H1 (cell line): Measurements from ENCODE around the gene GOLGA6L9. TPM values are rescaled to one million over a fixed set of nuclear protein-coding genes. Genes with fewer than 3 reads are reported as not detected.
"Not testable (repeated sequence)": the region's sequence is repeated elsewhere in the genome, so short reads cannot be mapped to it uniquely, and the experiment has no call there.

Source experiments
- CTCF ChIA-PET: fragments of 300-600 bp; sonication (Branson Sonifier 250); formaldehyde crosslinking; loops from one replicate; lab custom pipeline; 2021; ENCODE audit not compliant: partially characterized antibody; lab: Charles Lee
- POLR2A ChIA-PET: fragments of 300-600 bp; sonication (Branson Sonifier 250); formaldehyde crosslinking; loops from one replicate; lab custom pipeline; 2021; ENCODE audit warnings: inconsistent platforms; ENCODE audit not compliant: partially characterized antibody; lab: Charles Lee
- DNase-seq, 2 experiments: peaks; one replicate each; pipeline versions ENCODE4 v3.0.0 to v3.0.0-alpha.2; 2010 to 2022; ENCODE audit warnings: low spot score in 2 of 2, low read depth in 1 of 2, mixed read lengths in 1 of 2
- FAIRE-seq: peaks from 2 replicates; lab custom pipeline; 2011; peaks lifted over from hg19 to GRCh38; lab: Jason Lieb, UNC
- H2AFZ ChIP-seq: 2 replicates; pipeline ENCODE4 v1.8.1; 2012; ENCODE audit warnings: low read length, inconsistent platforms
- H2AK5ac ChIP-seq: 2 replicates; pipeline ENCODE4 v1.6.1; 2013; ENCODE audit warnings: low read depth, low read length
- H2BK120ac ChIP-seq: replicated peaks from 2 replicates; pipeline ENCODE3; 2013; ENCODE audit warnings: low read depth, low read length, inconsistent platforms
- H2BK12ac ChIP-seq: 2 replicates; pipeline ENCODE4 v1.6.1; 2013; ENCODE audit warnings: low read depth, low read length
- H2BK15ac ChIP-seq: 2 replicates; pipeline ENCODE4 v1.6.1; 2013; ENCODE audit warnings: low read length
- H2BK20ac ChIP-seq: 2 replicates; pipeline ENCODE4 v1.6.1; 2013; ENCODE audit warnings: low read length
- H2BK5ac ChIP-seq: 2 replicates; pipeline ENCODE4 v1.6.1; 2013; ENCODE audit warnings: low read depth, low read length
- H3K14ac ChIP-seq: 2 replicates; pipeline ENCODE4 v1.6.1; 2013; ENCODE audit warnings: inconsistent platforms; ENCODE audit not compliant: insufficient read length
- H3K18ac ChIP-seq: 2 replicates; pipeline ENCODE4 v1.6.1; 2013; ENCODE audit warnings: low read length; ENCODE audit errors: extremely low read depth
- H3K23ac ChIP-seq: 2 replicates; pipeline ENCODE4 v1.6.1; 2013; ENCODE audit warnings: inconsistent platforms; ENCODE audit not compliant: insufficient read length
- H3K23me2 ChIP-seq: 2 replicates; pipeline ENCODE4 v1.6.1; 2013; ENCODE audit warnings: low read depth, low read length
- H3K27ac ChIP-seq: 2 replicates; pipeline ENCODE4 v1.6.1; 2011; ENCODE audit warnings: low read depth, low read length, inconsistent platforms
- H3K27me3 ChIP-seq, 4 experiments: replicated peaks in 1 of 4; 1 replicate in 1 of 4; 2 replicates in 3 of 4; pipeline versions ENCODE4 v1.6.1 to v1.8.1; 2011 to 2013; ENCODE audit warnings: low read length in 3 of 4, mild to moderate bottlenecking in 3 of 4, inconsistent platforms in 2 of 4, mixed read lengths in 2 of 4, moderate library complexity in 1 of 4; ENCODE audit not compliant: control insufficient read depth in 3 of 4, insufficient read depth in 3 of 4; ENCODE audit errors: extremely low read depth in 1 of 4
- H3K36me3 ChIP-seq, 4 experiments: 2 replicates each; pipeline versions ENCODE4 v1.6.1 to v1.8.1; 2011 to 2013; ENCODE audit warnings: mild to moderate bottlenecking in 4 of 4, low read length in 3 of 4, moderate library complexity in 2 of 4, control low read depth in 1 of 4, inconsistent platforms in 1 of 4; ENCODE audit not compliant: insufficient read depth in 4 of 4, control insufficient read depth in 2 of 4
- H3K4ac ChIP-seq: replicated peaks from 2 replicates; pipeline ENCODE3; 2013; ENCODE audit warnings: low read length, low read depth, mixed read lengths, inconsistent platforms; ENCODE audit not compliant: insufficient read length
- H3K4me1 ChIP-seq, 4 experiments: replicated peaks in 1 of 4; 1 replicate in 1 of 4; 2 replicates in 3 of 4; pipeline versions ENCODE4 v1.6.1 to v1.8.1; 2011 to 2013; ENCODE audit warnings: low read length in 3 of 4, inconsistent platforms in 2 of 4, mixed read lengths in 1 of 4; ENCODE audit not compliant: insufficient read depth in 4 of 4, control insufficient read depth in 3 of 4
- H3K4me2 ChIP-seq, 2 experiments: 2 replicates each; pipeline versions ENCODE4 v1.6.1 to v1.8.1; 2011 to 2013; ENCODE audit warnings: low read depth in 2 of 2, low read length in 2 of 2, control low read depth in 1 of 2, inconsistent platforms in 1 of 2, mild to moderate bottlenecking in 1 of 2; ENCODE audit not compliant: insufficient read depth in 1 of 2
- H3K4me3 ChIP-seq, 4 experiments: fragments of 200-600, 300-600 bp in 1 of 4; sonication (generic), shearing (Covaris generic), sonication (Bioruptor Twin) in 1 of 4; 2 replicates each; pipeline versions ENCODE4 v1.5.1 to v1.8.1; 2011 to 2016; ENCODE audit warnings: low read length in 4 of 4, low read depth in 3 of 4, control low read depth in 2 of 4, inconsistent platforms in 2 of 4, mild to moderate bottlenecking in 2 of 4, mixed read lengths in 1 of 4, moderate library complexity in 1 of 4; ENCODE audit not compliant: insufficient read depth in 2 of 4; ENCODE audit errors: extremely low read depth in 1 of 4
- H3K56ac ChIP-seq: replicated peaks from 2 replicates; pipeline ENCODE3; 2013; ENCODE audit warnings: low read depth, mild to moderate bottlenecking, mixed read lengths, low read length, inconsistent platforms; ENCODE audit not compliant: insufficient read length
- H3K79me1 ChIP-seq: 2 replicates; pipeline ENCODE4 v1.6.1; 2013; ENCODE audit warnings: low read depth, low read length, control low read depth
- H3K79me2 ChIP-seq, 2 experiments: 2 replicates each; pipeline versions ENCODE4 v1.6.1 to v1.8.1; 2012 to 2013; ENCODE audit warnings: low read length in 2 of 2, mild to moderate bottlenecking in 2 of 2, inconsistent platforms in 1 of 2; ENCODE audit not compliant: insufficient read depth in 2 of 2, control insufficient read depth in 1 of 2
- H3K9ac ChIP-seq, 4 experiments: replicated peaks in 1 of 4; 1 replicate in 1 of 4; 2 replicates in 3 of 4; pipeline versions ENCODE4 v1.6.1 to v1.8.1; 2011 to 2013; ENCODE audit warnings: low read depth in 3 of 4, low read length in 3 of 4, control low read depth in 2 of 4, mild to moderate bottlenecking in 2 of 4, moderate library complexity in 2 of 4, inconsistent platforms in 1 of 4; ENCODE audit errors: extremely low read depth in 1 of 4
- H3K9me3 ChIP-seq, 2 experiments: 2 replicates each; pipeline versions ENCODE4 v1.6.1 to v1.8.1; 2012 to 2013; ENCODE audit warnings: mild to moderate bottlenecking in 2 of 2, moderate library complexity in 2 of 2, control low read depth in 1 of 2, inconsistent platforms in 1 of 2, low read depth in 1 of 2, low read length in 1 of 2, mixed read lengths in 1 of 2; ENCODE audit not compliant: insufficient read depth in 2 of 2
- H4K20me1 ChIP-seq, 2 experiments: replicated peaks in 1 of 2; 2 replicates each; pipeline versions ENCODE3 to v1.8.1; 2011 to 2013; ENCODE audit warnings: inconsistent platforms in 2 of 2, low read length in 2 of 2, mild to moderate bottlenecking in 1 of 2; ENCODE audit not compliant: insufficient read depth in 2 of 2, control insufficient read depth in 1 of 2
- H4K5ac ChIP-seq: 2 replicates; pipeline ENCODE4 v1.6.1; 2013; ENCODE audit warnings: low read length, low read depth, mixed read lengths, inconsistent platforms; ENCODE audit not compliant: insufficient read length
- H4K8ac ChIP-seq: 2 replicates; pipeline ENCODE4 v1.8.0; 2013; ENCODE audit warnings: mild to moderate bottlenecking, moderate library complexity, low read length, inconsistent platforms; ENCODE audit not compliant: insufficient read depth; ENCODE audit errors: extremely low read depth
- H4K91ac ChIP-seq: replicated peaks from 2 replicates; pipeline ENCODE3; 2013; ENCODE audit warnings: low read length, mixed read lengths, inconsistent platforms; ENCODE audit not compliant: insufficient read length
- RAD21 ChIP-seq, 2 experiments: IDR thresholded peaks in 1 of 2; conservative IDR thresholded peaks in 1 of 2; 2 replicates each; pipeline ENCODE4 v1.6.1; 2011; ENCODE audit warnings: low read depth in 2 of 2, low read length in 2 of 2, improper control_type of control experiment in 1 of 2, inconsistent platforms in 1 of 2, mild to moderate bottlenecking in 1 of 2, moderate library complexity in 1 of 2
- WGBS, 2 experiments: shearing (Covaris generic) in 1 of 2; methylation state at CpG; one replicate each; pipeline versions ENCODE4 v1.1.6 to v1.1.7; 2013 to 2015; ENCODE audit warnings: low lambda C conversion rate in 2 of 2, mixed read lengths in 2 of 2, inconsistent platforms in 1 of 2, low coverage in 1 of 2, missing lambda C conversion rate in 1 of 2; ENCODE audit not compliant: insufficient replicate concordance in 2 of 2, insufficient coverage in 1 of 2, insufficient read length in 1 of 2; ENCODE audit errors: extremely low coverage in 1 of 2, missing lambda C conversion rate in 1 of 2; 5-methylcytosine and 5-hydroxymethylcytosine counted together
- polyA plus RNA-seq, 7 experiments: library from polyadenylated mRNA; depleted of rRNA in 3 of 7; stranded (reverse) in 5 of 7; unstranded in 2 of 7; fragments of >200 nt in 5 of 7; fragments of 200-250 nt in 2 of 7; gene quantifications; 1 replicate in 5 of 7; 2 replicates in 1 of 7; 4 replicates in 1 of 7; pipeline versions ENCODE4 v1.2.1 to v1.2.3, GENCODE V29; 2011 to 2013; ENCODE audit warnings: missing spikeins in 2 of 7, mixed read lengths in 2 of 7
- total RNA-seq: library from RNA; stranded (reverse); fragmentation: NEBNext Ultra II Directional; extraction: Animal tissue kit (Norgen Biotek cat#: 25700); gene quantifications from 2 replicates; pipeline ENCODE4 v1.2.1, GENCODE V29; 2021

The GOLGA6L9 gene
- total and polyA plus RNA-seq, 2 of the 8 experiments (the other 6 are each of a cell fraction or from before 2014, with no cell fraction given), result 3.1 to 5.5 TPM

GRCh38 chr15:82468205-82468604 lies 38.6 kb downstream of the GOLGA6L9 start:
- H3K36me3 ChIP-seq, H2BK12ac ChIP-seq, H2BK120ac ChIP-seq, FAIRE-seq, H3K18ac ChIP-seq, H3K79me1 ChIP-seq, H2BK5ac ChIP-seq, H4K8ac ChIP-seq, H3K4me2 ChIP-seq, POLR2A ChIA-PET, H4K91ac ChIP-seq, CTCF ChIA-PET, H3K23me2 ChIP-seq, H3K14ac ChIP-seq, H3K4ac ChIP-seq, H3K23ac ChIP-seq, H3K9me3 ChIP-seq, H2AFZ ChIP-seq, H3K4me3 ChIP-seq, H2BK15ac ChIP-seq, H3K56ac ChIP-seq, H2BK20ac ChIP-seq, H2AK5ac ChIP-seq, H3K79me2 ChIP-seq, H3K9ac ChIP-seq, H4K20me1 ChIP-seq, H4K5ac ChIP-seq, H3K27ac ChIP-seq, H3K27me3 ChIP-seq, H3K4me1 ChIP-seq: not testable (repeated sequence)
- DNase-seq, result peak in 1 of 2 experiments; percentile 77
- peak in 1 of 2 experiments; percentile 22; a peak in 1 of 4 replicates for TF ChIP-seq RAD21 (IDR thresholded peaks at IDR 0.05 in 1 of 2, conservative IDR thresholded peaks at IDR 0.05 in 1 of 2; ENCODE audit: low read depth in 2 of 2, low read length in 2 of 2)
- no CpG with 5 or more reads among the region's 11 CpGs for WGBS, 2 experiments

GRCh38 chr15:82469381-82469780 lies 39.8 kb downstream of the GOLGA6L9 start:
- POLR2A ChIA-PET, result not testable (repeated sequence)

More at GRCh38 chr15:82469381-82469780, 39.8 kb downstream of the GOLGA6L9 start:
- CTCF ChIA-PET, H3K9ac ChIP-seq, H3K4me2 ChIP-seq, H3K9me3 ChIP-seq, H2BK120ac ChIP-seq, H4K20me1 ChIP-seq, H2AK5ac ChIP-seq, H3K56ac ChIP-seq, H2BK12ac ChIP-seq, H2BK5ac ChIP-seq, H4K8ac ChIP-seq, H3K4ac ChIP-seq, H2AFZ ChIP-seq, H3K4me1 ChIP-seq, DNase-seq, H3K18ac ChIP-seq, H3K14ac ChIP-seq, H4K91ac ChIP-seq, H3K27ac ChIP-seq, H3K4me3 ChIP-seq, H4K5ac ChIP-seq, H3K23ac ChIP-seq, FAIRE-seq, H3K79me1 ChIP-seq, H3K27me3 ChIP-seq, H3K36me3 ChIP-seq, H3K23me2 ChIP-seq, H2BK20ac ChIP-seq, H2BK15ac ChIP-seq, H3K79me2 ChIP-seq: not testable (repeated sequence)
- whole genome bisulfite sequencing, 2 experiments, result no CpG with 5 or more reads among the region's 12 CpGs
